Prostate gland (tissue), 2 donors: ENCODE results near the gene SLC11A1. TPM values are rescaled to one million over a fixed set of nuclear protein-coding genes. Genes with fewer than 3 reads are reported as not detected.

Experiments used
- DNase-seq: peaks from one replicate; pipeline ENCODE4 v3.0.0-alpha.2; 2019; ENCODE audit warnings: low spot score
- H3K27ac ChIP-seq, 2 donors: fragments of 200-600 bp; sonication (generic); 2 replicates each; pipeline ENCODE4 v1.5.1; 2017 to 2019
- H3K27me3 ChIP-seq: fragments of 200-600 bp; sonication (generic); replicated peaks from 2 replicates; pipeline ENCODE4 v1.5.1; 2019; ENCODE audit not compliant: insufficient read depth
- H3K36me3 ChIP-seq, 2 donors: fragments of 200-600 bp; sonication (generic); 1 replicate in 1 of 2; 2 replicates in 1 of 2; pipeline versions ENCODE4 v1.5.1 to v1.8.1; 2017 to 2019
- H3K4me1 ChIP-seq: fragments of 200-600 bp; sonication (generic); replicated peaks from 2 replicates; pipeline ENCODE4 v1.5.1; 2019
- H3K4me3 ChIP-seq, 2 donors: fragments of 200-600 bp; sonication (generic); 2 replicates each; pipeline ENCODE4 v1.5.1; 2017 to 2019
- H3K9me3 ChIP-seq: fragments of 200-600 bp; sonication (generic); 2 replicates; pipeline ENCODE4 v1.5.1; 2017
- POLR2A ChIP-seq: fragments of 450-650 bp; IDR thresholded peaks from one replicate; pipeline ENCODE4 v1.6.1; 2016; ENCODE audit warnings: antibody characterized with exemption, mild to moderate bottlenecking
- POLR2AphosphoS5 ChIP-seq: sonication (generic); formaldehyde crosslinking; IDR thresholded peaks from one replicate; pipeline ENCODE4 v1.6.1; 2017; ENCODE audit warnings: antibody characterized with exemption
- WGBS: methylation state at CpG from one replicate; pipeline ENCODE4 v1.1.5; 2018; 5-methylcytosine and 5-hydroxymethylcytosine counted together
- intact Hi-C: fragments of 100-400 bp; cut with DNase I; formaldehyde crosslinking; loops from one replicate; pipeline ENCODE4 v1.14.2; 2022
- total RNA-seq, 2 donors: library from RNA; depleted of rRNA; stranded (reverse); fragments of >200 nt; gene quantifications; one replicate each; pipeline ENCODE4 v1.1.0, GENCODE V29; 2016
- TF ChIP-seq, protein P1 (sequence below), 4 experiments: fragments of 200-600 bp in 2 of 4; fragments of 450-650 bp in 2 of 4; sonication (generic) in 2 of 4; IDR thresholded peaks; 1 replicate in 3 of 4; 2 replicates in 1 of 4; pipeline ENCODE4 v1.5.1; 2016 to 2019; ENCODE audit warnings: antibody characterized with exemption in 4 of 4, mild to moderate bottlenecking in 2 of 4, moderate library complexity in 2 of 4

The SLC11A1 gene
- total RNA-seq, 2 donors from 2014 or later: 10.8 to 11.4 TPM

DNA sequence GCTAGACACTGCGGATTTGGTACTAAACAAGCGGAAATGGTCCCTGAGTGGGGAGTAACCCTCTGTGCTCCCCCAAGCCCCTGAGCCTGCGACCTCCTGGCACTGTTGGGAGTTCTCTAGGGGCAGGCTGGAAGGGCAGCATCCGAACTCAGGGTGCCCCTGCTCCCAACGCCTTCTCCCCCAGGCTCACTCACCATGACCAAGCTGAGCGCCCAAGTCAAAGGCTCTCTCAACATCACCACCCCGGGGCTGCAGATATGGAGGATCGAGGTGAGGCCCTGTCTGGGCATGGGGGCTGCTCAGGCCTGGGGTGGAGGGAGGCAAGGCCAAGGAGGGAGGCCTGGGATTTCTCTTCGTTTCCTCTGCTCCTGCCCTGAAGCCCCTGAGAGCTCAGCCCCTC, 41.5 kb downstream of the SLC11A1 start:
- H3K36me3 ChIP-seq: no peaks in the 10 kb centered on the region
- H3K4me3 ChIP-seq: no peak overlapping the region
- DNase-seq: no peak
- no peaks in the 10 kb centered on the region for H3K27me3 ChIP-seq
- H3K4me1 ChIP-seq: no peaks in the 10 kb centered on the region
- no peaks in the 10 kb centered on the region for H3K9me3 ChIP-seq
- intact Hi-C loops: no loop called here
- TF ChIP-seq, protein P1, sequence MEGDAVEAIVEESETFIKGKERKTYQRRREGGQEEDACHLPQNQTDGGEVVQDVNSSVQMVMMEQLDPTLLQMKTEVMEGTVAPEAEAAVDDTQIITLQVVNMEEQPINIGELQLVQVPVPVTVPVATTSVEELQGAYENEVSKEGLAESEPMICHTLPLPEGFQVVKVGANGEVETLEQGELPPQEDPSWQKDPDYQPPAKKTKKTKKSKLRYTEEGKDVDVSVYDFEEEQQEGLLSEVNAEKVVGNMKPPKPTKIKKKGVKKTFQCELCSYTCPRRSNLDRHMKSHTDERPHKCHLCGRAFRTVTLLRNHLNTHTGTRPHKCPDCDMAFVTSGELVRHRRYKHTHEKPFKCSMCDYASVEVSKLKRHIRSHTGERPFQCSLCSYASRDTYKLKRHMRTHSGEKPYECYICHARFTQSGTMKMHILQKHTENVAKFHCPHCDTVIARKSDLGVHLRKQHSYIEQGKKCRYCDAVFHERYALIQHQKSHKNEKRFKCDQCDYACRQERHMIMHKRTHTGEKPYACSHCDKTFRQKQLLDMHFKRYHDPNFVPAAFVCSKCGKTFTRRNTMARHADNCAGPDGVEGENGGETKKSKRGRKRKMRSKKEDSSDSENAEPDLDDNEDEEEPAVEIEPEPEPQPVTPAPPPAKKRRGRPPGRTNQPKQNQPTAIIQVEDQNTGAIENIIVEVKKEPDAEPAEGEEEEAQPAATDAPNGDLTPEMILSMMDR (IDR thresholded peaks at IDR 0.05): no peak
- TF ChIP-seq POLR2A (no peak), POLR2AphosphoS5 (no peak)
- H3K27ac ChIP-seq: no peak overlapping the region
- 90% methylated on average over 9 of the region's 9 CpGs for WGBS

DNA sequence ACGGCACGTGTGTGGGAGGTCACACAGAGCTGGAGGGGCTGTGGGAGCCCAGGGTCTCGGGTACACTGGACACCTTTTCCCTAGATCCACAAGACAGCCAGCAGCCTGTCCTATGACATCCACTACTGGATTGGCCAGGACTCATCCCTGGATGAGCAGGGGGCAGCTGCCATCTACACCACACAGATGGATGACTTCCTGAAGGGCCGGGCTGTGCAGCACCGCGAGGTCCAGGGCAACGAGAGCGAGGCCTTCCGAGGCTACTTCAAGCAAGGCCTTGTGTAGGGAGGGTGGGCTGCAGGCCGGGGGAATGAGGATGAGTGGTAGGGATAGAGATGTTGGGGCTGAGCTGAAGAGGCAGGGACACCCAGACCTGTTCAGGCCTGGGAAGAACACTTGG, 43.5 kb downstream of the SLC11A1 start:
- H3K27me3 ChIP-seq: no peaks in the 10 kb centered on the region
- 86% methylated on average over 10 of the region's 10 CpGs for WGBS
- no peaks in the 10 kb centered on the region for H3K4me1 ChIP-seq
- H3K36me3 ChIP-seq: no peaks in the 10 kb centered on the region
- DNase-seq: no peak
- intact Hi-C loops: no loop called here
- no peaks in the 10 kb centered on the region for H3K9me3 ChIP-seq
- no peak for TF ChIP-seq POLR2AphosphoS5
- no peak for TF ChIP-seq POLR2A
- TF ChIP-seq, protein P1 (IDR thresholded peaks at IDR 0.05): no peak
- no peak overlapping the region for H3K27ac ChIP-seq
- H3K4me3 ChIP-seq: no peak overlapping the region

DNA sequence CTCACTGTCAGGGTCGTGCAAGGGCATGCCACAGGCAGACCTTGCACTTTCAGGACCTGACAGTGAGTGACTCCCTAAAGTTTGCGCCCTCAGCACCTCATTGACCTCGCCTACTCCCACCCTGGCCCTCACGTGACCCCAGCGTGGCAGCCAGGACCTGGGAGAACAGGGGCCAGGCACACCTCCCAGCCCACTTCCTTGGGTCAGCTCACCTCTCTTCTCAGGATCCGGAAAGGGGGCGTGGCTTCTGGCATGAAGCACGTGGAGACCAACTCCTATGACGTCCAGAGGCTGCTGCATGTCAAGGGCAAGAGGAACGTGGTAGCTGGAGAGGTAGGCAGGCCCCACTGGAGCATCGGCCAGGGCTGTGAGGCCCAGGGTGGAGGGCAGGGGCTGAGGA, 45.7 kb downstream of the SLC11A1 start:
- no peak for DNase-seq
- Histone ChIP-seq H3K4me3 (no peak overlapping the region), H3K36me3 (no peaks in the 10 kb centered on the region), H3K27ac (no peak overlapping the region), H3K9me3 (no peaks in the 10 kb centered on the region), H3K27me3 (no peaks in the 10 kb centered on the region), H3K4me1 (no peaks in the 10 kb centered on the region)
- TF ChIP-seq POLR2A (no peak), POLR2AphosphoS5 (no peak)
- TF ChIP-seq, protein P1 (IDR thresholded peaks at IDR 0.05): no peak
- WGBS: 76% methylated on average over 11 of the region's 11 CpGs
- intact Hi-C loops: no loop called here

DNA sequence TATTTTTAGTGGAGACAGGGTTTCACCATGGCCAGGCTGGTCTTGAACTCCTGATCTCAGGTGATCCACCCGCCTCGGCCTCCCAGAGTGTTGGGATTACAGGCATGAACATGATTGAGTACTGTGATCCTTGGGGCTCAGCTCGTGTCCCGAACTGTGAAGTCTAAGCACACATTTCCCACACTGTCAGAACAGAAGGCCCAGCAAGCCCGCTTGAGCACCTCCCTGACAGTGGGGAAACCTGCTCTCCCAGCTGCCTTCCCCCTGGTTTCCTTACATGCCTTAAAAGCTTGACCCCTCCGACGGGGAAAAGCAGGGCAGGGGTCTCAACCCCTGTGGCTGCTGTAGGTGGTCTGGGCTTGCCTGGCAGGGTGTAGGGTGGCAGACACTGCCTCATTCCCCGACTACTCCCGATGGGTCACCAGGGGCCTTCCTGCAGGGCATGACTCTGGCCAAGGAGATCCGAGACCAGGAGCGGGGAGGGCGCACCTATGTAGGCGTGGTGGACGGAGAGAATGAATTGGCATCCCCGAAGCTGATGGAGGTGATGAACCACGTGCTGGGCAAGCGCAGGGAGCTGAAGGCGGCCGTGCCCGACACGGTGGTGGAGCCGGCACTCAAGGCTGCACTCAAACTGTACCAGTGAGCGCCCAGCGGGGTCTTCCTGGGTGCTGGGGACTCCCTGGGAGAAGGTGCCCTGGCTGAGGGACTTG, 46.9 kb downstream of the SLC11A1 start:
- TF ChIP-seq POLR2AphosphoS5 (no peak), POLR2A (no peak)
- TF ChIP-seq, protein P1 (IDR thresholded peaks at IDR 0.05): no peak
- 84% methylated on average over 24 of the region's 24 CpGs for WGBS
- no peaks in the 10 kb centered on the region for H3K36me3 ChIP-seq
- H3K27ac ChIP-seq: no peak overlapping the region
- no peaks in the 10 kb centered on the region for H3K9me3 ChIP-seq
- no peak overlapping the region for H3K4me3 ChIP-seq
- no peak for DNase-seq
- no peaks in the 10 kb centered on the region for H3K4me1 ChIP-seq
- intact Hi-C loops: no loop called here
- H3K27me3 ChIP-seq: no peaks in the 10 kb centered on the region
